ENCODE results near the gene GSG1.

The GSG1 gene

DNA sequence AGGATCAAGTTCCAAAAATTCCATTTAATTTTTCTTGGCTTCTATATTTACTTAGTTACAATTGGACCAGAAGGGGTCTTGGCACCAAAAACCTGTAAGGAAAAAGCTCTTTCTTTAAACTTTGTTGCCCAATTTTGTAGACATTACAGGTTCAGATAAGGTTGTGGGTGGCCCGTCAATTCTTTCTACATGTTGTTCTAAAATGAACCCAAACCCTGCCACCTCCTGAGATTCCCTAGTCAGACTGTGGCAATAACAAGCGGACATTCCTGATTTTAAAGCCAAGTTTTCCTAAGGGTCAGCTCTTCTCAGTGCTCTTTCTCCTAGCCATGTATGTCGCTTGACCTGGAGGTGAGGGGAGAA lies 45.0 kb upstream of the GSG1 start:
- H3K9me3 ChIP-seq: no peaks in the 10 kb centered on the region
- H3K4me1 ChIP-seq: peaks cover 0 to 30% (median 9%) of the 10 kb centered on the region in 4 donors
- H3K4me3 ChIP-seq: no peak overlapping the region
- no peak for TF ChIP-seq CTCF (IDR thresholded peaks at IDR 0.05)
- no peaks in the 10 kb centered on the region for H3K36me3 ChIP-seq
- H3K27me3 ChIP-seq: no peaks in the 10 kb centered on the region
- peak overlapping the region in 1 of 2 donors; percentile 58 for H3K27ac ChIP-seq
- DNase-seq: no peak
- intact Hi-C loops (cut with DNase I; ENCODE audit: low total_unique reads): no loop called here

- Histone ChIP-seq H3K27me3 (no peaks in the 10 kb centered on the region), H3K27ac (peak overlapping the region in 1 of 2 donors; percentile 58), H3K36me3 (no peaks in the 10 kb centered on the region), H3K4me3 (no peak overlapping the region), H3K9me3 (no peaks in the 10 kb centered on the region), H3K4me1 (peaks cover 0 to 30% (median 9%) of the 10 kb centered on the region in 4 donors)
- no peak for DNase-seq
- no peak for TF ChIP-seq CTCF (IDR thresholded peaks at IDR 0.05)
- intact Hi-C loops (cut with DNase I; ENCODE audit: low total_unique reads): no loop called here
These were observed 44.4 kb upstream of the GSG1 start for GRCh38 chr12:13147688-13148484.

GRCh38 chr12:13146336-13146938 lies 43.0 kb upstream of the GSG1 start:
- Histone ChIP-seq H3K4me1 (peaks cover 0 to 30% (median 9%) of the 10 kb centered on the region in 4 donors), H3K4me3 (no peak overlapping the region), H3K27ac (peak overlapping the region; percentile 50 to 57), H3K27me3 (no peaks in the 10 kb centered on the region), H3K36me3 (no peaks in the 10 kb centered on the region), H3K9me3 (no peaks in the 10 kb centered on the region)
- TF ChIP-seq CTCF (IDR thresholded peaks at IDR 0.05): no peak
- intact Hi-C loops (cut with DNase I; ENCODE audit: low total_unique reads): no loop called here
- peak; percentile 74 to 76 for DNase-seq

GRCh38 chr12:13144266-13144828 lies 40.9 kb upstream of the GSG1 start:
- no peak for DNase-seq
- intact Hi-C loops (cut with DNase I; ENCODE audit: low total_unique reads): no loop called here
- H3K4me1 ChIP-seq: peaks cover 0 to 29% (median 9%) of the 10 kb centered on the region in 4 donors
- H3K9me3 ChIP-seq: no peaks in the 10 kb centered on the region
- no peaks in the 10 kb centered on the region for H3K36me3 ChIP-seq
- H3K4me3 ChIP-seq: no peak overlapping the region
- no peak overlapping the region for H3K27ac ChIP-seq
- TF ChIP-seq CTCF (IDR thresholded peaks at IDR 0.05): no peak
- no peaks in the 10 kb centered on the region for H3K27me3 ChIP-seq

DNA sequence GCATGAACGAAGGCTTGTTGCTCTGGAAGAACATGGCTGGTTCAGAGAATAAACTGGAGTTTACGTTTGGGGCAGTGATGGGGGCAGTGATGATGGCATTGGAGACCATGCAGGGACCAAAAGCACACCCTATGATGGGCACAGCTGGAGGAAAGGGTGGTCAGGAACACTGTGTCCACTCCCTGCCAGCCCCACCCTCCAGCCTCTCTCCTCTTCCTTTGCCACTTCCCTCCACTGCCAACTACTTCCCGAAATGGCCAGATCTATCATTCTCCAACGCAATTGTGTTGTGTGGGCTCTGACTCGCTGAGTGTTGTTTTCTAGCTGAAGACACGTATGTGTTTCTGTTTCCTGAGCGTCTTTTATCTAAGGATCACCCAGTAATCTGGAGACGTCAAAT lies 39.3 kb upstream of the GSG1 start:
- H3K36me3 ChIP-seq: no peaks in the 10 kb centered on the region
- intact Hi-C loops (cut with DNase I; ENCODE audit: low total_unique reads): no loop called here
- H3K27ac ChIP-seq: no peak overlapping the region
- no peaks in the 10 kb centered on the region for H3K9me3 ChIP-seq
- H3K4me1 ChIP-seq: peaks cover 0 to 15% (median 4%) of the 10 kb centered on the region in 4 donors
- no peak for TF ChIP-seq CTCF (IDR thresholded peaks at IDR 0.05)
- H3K4me3 ChIP-seq: no peak overlapping the region
- H3K27me3 ChIP-seq: no peaks in the 10 kb centered on the region
- peak in 1 of 2 donors; percentile 51 for DNase-seq
